CD1c-positive myeloid dendritic cell (primary cell): Measurements from ENCODE around the gene AKAP5.
"Not testable (repeated sequence)": the region's sequence is repeated elsewhere in the genome, so short reads cannot be mapped to it uniquely, and the experiment has no call there.

ENCODE experiments used
- DNase-seq: peaks from one replicate; pipeline ENCODE4 v3.0.0-alpha.2; 2016; ENCODE audit errors: extremely low spot score

Gene AKAP5

GRCh38 chr14:64503434-64504309, 38.4 kb downstream of the AKAP5 start, which contains the start of gene ZBTB25:
Gene ZBTB25 (minus strand): TSS chr14:64503838. CDS start chr14:64490533, 13,305 bp downstream.
- peak; percentile 97 for DNase-seq

- peak; percentile 96 for DNase-seq
Measured at GRCh38 chr14:64504310-64504896, 39.1 kb downstream of the AKAP5 start, which contains the start of gene ZBTB1. Gene ZBTB1 (plus strand): TSS chr14:64504770. CDS start chr14:64521505, 16,735 bp downstream.

GRCh38 chr14:64504897-64505794, 39.8 kb downstream of the AKAP5 start:
- peak; percentile 93 for DNase-seq

GRCh38 chr14:64506721-64507120, 41.4 kb downstream of the AKAP5 start:
- DNase-seq: peak; percentile 62

GRCh38 chr14:64507376-64508156, 42.3 kb downstream of the AKAP5 start:
- DNase-seq: peak; percentile 27

GRCh38 chr14:64508215-64508776, 43.0 kb downstream of the AKAP5 start:
- DNase-seq: peak; percentile 68

GRCh38 chr14:64509036-64509435, 43.7 kb downstream of the AKAP5 start:
- DNase-seq: no peak

GRCh38 chr14:64510825-64511671, 45.7 kb downstream of the AKAP5 start:
- DNase-seq: peak; percentile 89

- DNase-seq: no peak
Measured at GRCh38 chr14:64513271-64513670, 48.0 kb downstream of the AKAP5 start.

GRCh38 chr14:64515053-64515452, 49.8 kb downstream of the AKAP5 start:
- DNase-seq: no peak

- DNase-seq: no peak
Measured at GRCh38 chr14:64516969-64517368, 51.7 kb downstream of the AKAP5 start.

GRCh38 chr14:64517667-64518066, 52.4 kb downstream of the AKAP5 start:
- DNase-seq: not testable (repeated sequence)

- no peak for DNase-seq
Measured at GRCh38 chr14:64518229-64518628, 52.9 kb downstream of the AKAP5 start.

- DNase-seq: no peak
Measured at GRCh38 chr14:64520699-64521098, 55.4 kb downstream of the AKAP5 start.

GRCh38 chr14:64522591-64523355, 57.5 kb downstream of the AKAP5 start:
- no peak for DNase-seq
